ENCODE results near the gene NTSR1. TPM values are rescaled to one million over a fixed set of nuclear protein-coding genes. Genes with fewer than 3 reads are reported as not detected.

The NTSR1 gene
- polyA plus RNA-seq, 1 donor from 2014 or later: 0.05 TPM

GRCh38 chr20:62792940-62793756 is 84.5 kb downstream of the NTSR1 start:
- TF ChIP-seq POLR2AphosphoS5 (IDR thresholded peaks at IDR 0.05) (no peak), EZH2 (IDR thresholded peaks at IDR 0.05; ENCODE audit: borderline replicate concordance, insufficient read depth, low read length, poor library complexity, severe bottlenecking) (no peak), EP300 (conservative IDR thresholded peaks at IDR 0.05; ENCODE audit: poor library complexity, severe bottlenecking) (no peak), RAD21 (conservative IDR thresholded peaks at IDR 0.05) (no peak), SMC3 (conservative IDR thresholded peaks at IDR 0.05; ENCODE audit: poor library complexity) (no peak), CTCF (IDR thresholded peaks at IDR 0.05; ENCODE audit: poor library complexity, severe bottlenecking) (no peak), MXI1 (conservative IDR thresholded peaks at IDR 0.05; ENCODE audit: poor library complexity, severe bottlenecking) (no peak), TAF1 (IDR thresholded peaks at IDR 0.05; ENCODE audit: low read depth) (no peak), REST (IDR thresholded peaks at IDR 0.05; ENCODE audit: borderline replicate concordance) (no peak)
- peaks cover 3% of the 10 kb centered on the region for H3K79me2 ChIP-seq (replicated peaks; ENCODE audit: insufficient read depth, low read length)
- no peaks in the 10 kb centered on the region for H3K9me2 ChIP-seq (ENCODE audit: insufficient read depth, low read length)
- H3K9me3 ChIP-seq (ENCODE audit: low read length): no peaks in the 10 kb centered on the region
- H3K27me3 ChIP-seq (ENCODE audit: insufficient read depth, low read depth, low read length): no peaks in the 10 kb centered on the region
- no peaks in the 10 kb centered on the region for H3K36me3 ChIP-seq (ENCODE audit: insufficient read depth, low read length)
- H2AFZ ChIP-seq (ENCODE audit: low read depth, low read length): no peak overlapping the region
- H3F3A ChIP-seq (ENCODE audit: insufficient read depth, low read length, poor library complexity, severe bottlenecking): no peaks in the 10 kb centered on the region
- H4K20me1 ChIP-seq (ENCODE audit: insufficient read depth): no peaks in the 10 kb centered on the region
- H3K4me2 ChIP-seq (ENCODE audit: low read length): no peak overlapping the region
- H3K9ac ChIP-seq (ENCODE audit: low read length): no peak overlapping the region
- no peak overlapping the region for H3K4me3 ChIP-seq (ENCODE audit: low read length)
- H3K27ac ChIP-seq (ENCODE audit: low read length): no peak overlapping the region

GRCh38 chr20:62793757-62794006 is 85.0 kb downstream of the NTSR1 start:
- Histone ChIP-seq H3K79me2 (replicated peaks; ENCODE audit: insufficient read depth, low read length) (peaks cover 3% of the 10 kb centered on the region), H2AFZ (ENCODE audit: low read depth, low read length) (no peak overlapping the region), H3K27ac (ENCODE audit: low read length) (no peak overlapping the region), H3K27me3 (ENCODE audit: insufficient read depth, low read depth, low read length) (no peaks in the 10 kb centered on the region), H3K9me2 (ENCODE audit: insufficient read depth, low read length) (no peaks in the 10 kb centered on the region), H3K9ac (ENCODE audit: low read length) (peak overlapping the region; percentile 2), H3K9me3 (ENCODE audit: low read length) (no peaks in the 10 kb centered on the region), H4K20me1 (ENCODE audit: insufficient read depth) (no peaks in the 10 kb centered on the region), H3K4me2 (ENCODE audit: low read length) (no peak overlapping the region), H3F3A (ENCODE audit: insufficient read depth, low read length, poor library complexity, severe bottlenecking) (no peaks in the 10 kb centered on the region), H3K36me3 (ENCODE audit: insufficient read depth, low read length) (no peaks in the 10 kb centered on the region), H3K4me3 (ENCODE audit: low read length) (peak overlapping the region; percentile 72)
- TF ChIP-seq MXI1 (conservative IDR thresholded peaks at IDR 0.05; ENCODE audit: poor library complexity, severe bottlenecking) (no peak), REST (IDR thresholded peaks at IDR 0.05; ENCODE audit: borderline replicate concordance) (no peak), EZH2 (IDR thresholded peaks at IDR 0.05; ENCODE audit: borderline replicate concordance, insufficient read depth, low read length, poor library complexity, severe bottlenecking) (no peak), TAF1 (IDR thresholded peaks at IDR 0.05; ENCODE audit: low read depth) (no peak), RAD21 (conservative IDR thresholded peaks at IDR 0.05) (no peak), CTCF (IDR thresholded peaks at IDR 0.05; ENCODE audit: poor library complexity, severe bottlenecking) (no peak), POLR2AphosphoS5 (IDR thresholded peaks at IDR 0.05) (no peak), EP300 (conservative IDR thresholded peaks at IDR 0.05; ENCODE audit: poor library complexity, severe bottlenecking) (no peak), SMC3 (conservative IDR thresholded peaks at IDR 0.05; ENCODE audit: poor library complexity) (no peak)

All from neural cell (in vitro differentiated cells).